DOHH2 (cell line): ENCODE results near the gene PEAK1.

Source experiments
- H3F3A ChIP-seq: fragments of 200-600 bp; sonication (generic), shearing (Covaris generic); 2 replicates; pipeline ENCODE4 v1.6.0; 2016; ENCODE audit warnings: antibody characterized with exemption, mild to moderate bottlenecking; ENCODE audit not compliant: control insufficient read depth, insufficient read depth
- H3K27ac ChIP-seq: fragments of 200-600 bp; sonication (generic); 2 replicates; pipeline ENCODE4 v1.5.1; 2014; ENCODE audit warnings: low read depth, mild to moderate bottlenecking, low read length, moderate library complexity
- H3K27me3 ChIP-seq: fragments of 200-600 bp; sonication (generic); 2 replicates; pipeline ENCODE4 v1.6.1; 2014; ENCODE audit warnings: mild to moderate bottlenecking, low read length, mixed read lengths; ENCODE audit not compliant: control insufficient read depth
- H3K36me3 ChIP-seq: fragments of 200-600 bp; sonication (generic); 2 replicates; pipeline ENCODE4 v1.6.1; 2014; ENCODE audit warnings: mild to moderate bottlenecking, low read length, moderate library complexity, mixed read lengths; ENCODE audit not compliant: control insufficient read depth
- H3K4me1 ChIP-seq: fragments of 200-600 bp; sonication (generic); 2 replicates; pipeline ENCODE4 v1.6.1; 2014; ENCODE audit warnings: mild to moderate bottlenecking, low read length, mixed read lengths; ENCODE audit not compliant: control insufficient read depth
- H3K4me2 ChIP-seq: fragments of 200-600 bp; sonication (generic); 2 replicates; pipeline ENCODE4 v1.6.0; 2014; ENCODE audit warnings: mild to moderate bottlenecking, low read length, moderate library complexity
- H3K4me3 ChIP-seq: fragments of 200-600 bp; sonication (generic); 2 replicates; pipeline ENCODE4 v1.5.1; 2014; ENCODE audit warnings: mild to moderate bottlenecking, low read length, mixed read lengths
- H3K79me2 ChIP-seq: fragments of 200-600 bp; sonication (generic); 2 replicates; pipeline ENCODE4 v1.6.1; 2014; ENCODE audit warnings: mild to moderate bottlenecking, low read length, mixed read lengths; ENCODE audit not compliant: control insufficient read depth
- H3K9me2 ChIP-seq: fragments of 200-600 bp; sonication (generic); replicated peaks from 2 replicates; pipeline ENCODE4 v1.6.1; 2014; ENCODE audit warnings: mild to moderate bottlenecking, low read length, mixed read lengths; ENCODE audit not compliant: control insufficient read depth
- H3K9me3 ChIP-seq: fragments of 200-600 bp; sonication (generic); 2 replicates; pipeline ENCODE4 v1.6.1; 2014; ENCODE audit warnings: antibody characterized with exemption, low read length, mixed read lengths; ENCODE audit not compliant: control insufficient read depth, insufficient read depth
- H4K20me1 ChIP-seq: fragments of 200-600 bp; sonication (generic); 2 replicates; pipeline ENCODE4 v1.6.0; 2014; ENCODE audit warnings: low read depth, mild to moderate bottlenecking, antibody characterized with exemption, low read length, moderate library complexity; ENCODE audit not compliant: control insufficient read depth, insufficient read depth
- CTCF ChIP-seq: fragments of 200-600 bp; sonication (generic); IDR thresholded peaks from one replicate; pipeline ENCODE4 v1.5.1; 2014; ENCODE audit warnings: antibody characterized with exemption, mild to moderate bottlenecking, low read depth, low read length; ENCODE audit not compliant: poor library complexity, severe bottlenecking
- EZH2phosphoT487 ChIP-seq: fragments of 200-600 bp; sonication (generic); IDR thresholded peaks from 2 replicates; pipeline ENCODE4 v1.6.1; 2017; ENCODE audit warnings: borderline replicate concordance, mild to moderate bottlenecking, antibody characterized with exemption, low read length, moderate library complexity, mixed read lengths

PEAK1 gene

GRCh38 chr15:77393471-77393840 is 26.4 kb downstream of the PEAK1 start:
- Histone ChIP-seq H3K9me2 (no peaks in the 10 kb centered on the region), H3K9me3 (peaks cover 5% of the 10 kb centered on the region), H3K4me2 (no peak overlapping the region), H3K4me3 (no peak overlapping the region), H4K20me1 (no peaks in the 10 kb centered on the region), H3K27ac (no peak overlapping the region), H3F3A (no peaks in the 10 kb centered on the region), H3K36me3 (no peaks in the 10 kb centered on the region), H3K27me3 (no peaks in the 10 kb centered on the region), H3K79me2 (0 out of 2 replicates have a peak, but pooled peaks cover 3% of the 10 kb centered on the region), H3K4me1 (peaks cover 17% of the 10 kb centered on the region)
- TF ChIP-seq EZH2phosphoT487 (no peak), CTCF (no peak)

GRCh38 chr15:77392762-77393470 is 27.0 kb downstream of the PEAK1 start:
- no peak overlapping the region for H3K4me3 ChIP-seq
- H3K4me2 ChIP-seq: no peak overlapping the region
- TF ChIP-seq EZH2phosphoT487 (no peak), CTCF (no peak)
- H3K9me3 ChIP-seq: 0 out of 2 replicates have a peak, but pooled peaks cover 3% of the 10 kb centered on the region
- no peaks in the 10 kb centered on the region for H3K27me3 ChIP-seq
- 0 out of 2 replicates have a peak, but pooled peaks cover 3% of the 10 kb centered on the region for H3K79me2 ChIP-seq
- H3F3A ChIP-seq: no peaks in the 10 kb centered on the region
- peaks cover 22% of the 10 kb centered on the region for H3K4me1 ChIP-seq
- no peaks in the 10 kb centered on the region for H4K20me1 ChIP-seq
- no peak overlapping the region for H3K27ac ChIP-seq
- H3K9me2 ChIP-seq: no peaks in the 10 kb centered on the region
- H3K36me3 ChIP-seq: no peaks in the 10 kb centered on the region

GRCh38 chr15:77391372-77391951 is 28.4 kb downstream of the PEAK1 start:
- Histone ChIP-seq H3K36me3 (no peaks in the 10 kb centered on the region), H3K9me3 (0 out of 2 replicates have a peak, but pooled peaks cover 3% of the 10 kb centered on the region), H3K27me3 (no peaks in the 10 kb centered on the region), H3K4me3 (no peak overlapping the region), H3K9me2 (no peaks in the 10 kb centered on the region), H3K27ac (no peak overlapping the region), H3K4me2 (no peak overlapping the region), H4K20me1 (no peaks in the 10 kb centered on the region), H3F3A (no peaks in the 10 kb centered on the region), H3K4me1 (peaks cover 25% of the 10 kb centered on the region), H3K79me2 (0 out of 2 replicates have a peak, but pooled peaks cover 3% of the 10 kb centered on the region)
- TF ChIP-seq EZH2phosphoT487: no peak
